GM21447 (cell line): Measurements from ENCODE around the gene FOXP1.
"Not testable (repeated sequence)": the region's sequence is repeated elsewhere in the genome, so short reads cannot be mapped to it uniquely, and the experiment has no call there.

ENCODE experiments used
- ATAC-seq: cut with Tn5 transposase; IDR thresholded peaks from one replicate; pipeline ENCODE4 v1.9.1; 2021; ENCODE audit not compliant: unreplicated experiment

Gene FOXP1

DNA sequence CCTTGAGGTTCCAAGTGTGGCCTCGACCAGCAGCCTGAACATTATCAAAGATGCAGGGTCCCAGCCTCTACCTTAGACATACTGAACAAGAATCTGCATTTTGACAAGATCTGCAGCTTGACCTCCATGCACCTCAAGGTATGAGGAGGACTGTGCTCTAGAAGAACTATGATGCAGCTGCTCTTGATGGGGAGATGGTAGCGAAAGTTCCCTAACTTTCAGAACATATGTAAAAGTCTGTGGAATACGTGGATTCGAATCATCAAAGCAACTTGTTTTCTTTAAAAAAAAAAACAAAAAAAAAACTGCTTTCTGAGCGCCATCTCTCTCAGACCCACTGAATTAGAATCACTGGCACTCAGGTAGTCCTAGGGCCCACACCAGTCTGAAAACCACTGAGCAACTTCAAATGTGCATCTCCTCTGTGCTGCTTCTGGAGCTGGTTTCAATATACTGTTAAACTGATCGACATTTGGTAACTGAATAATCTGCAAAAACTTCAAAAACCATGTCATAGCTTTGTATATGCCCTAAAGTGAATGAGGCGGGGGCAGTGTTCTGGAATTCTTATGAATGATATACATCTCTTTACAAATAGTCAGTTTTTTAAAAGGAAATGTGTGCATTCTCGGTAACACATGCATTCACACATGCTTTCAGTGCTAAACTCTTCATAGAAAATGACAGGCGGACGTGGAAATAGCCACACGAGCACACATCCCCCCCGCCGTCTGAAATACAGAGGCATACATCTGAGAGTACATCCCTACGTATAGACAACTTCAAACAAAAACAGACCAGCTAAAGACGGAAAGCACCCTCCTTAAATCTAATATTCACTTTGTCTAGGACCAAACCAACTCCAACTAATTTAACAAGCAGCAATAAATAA lies 128.8 kb downstream of the FOXP1 start:
- ATAC-seq = no peak

DNA sequence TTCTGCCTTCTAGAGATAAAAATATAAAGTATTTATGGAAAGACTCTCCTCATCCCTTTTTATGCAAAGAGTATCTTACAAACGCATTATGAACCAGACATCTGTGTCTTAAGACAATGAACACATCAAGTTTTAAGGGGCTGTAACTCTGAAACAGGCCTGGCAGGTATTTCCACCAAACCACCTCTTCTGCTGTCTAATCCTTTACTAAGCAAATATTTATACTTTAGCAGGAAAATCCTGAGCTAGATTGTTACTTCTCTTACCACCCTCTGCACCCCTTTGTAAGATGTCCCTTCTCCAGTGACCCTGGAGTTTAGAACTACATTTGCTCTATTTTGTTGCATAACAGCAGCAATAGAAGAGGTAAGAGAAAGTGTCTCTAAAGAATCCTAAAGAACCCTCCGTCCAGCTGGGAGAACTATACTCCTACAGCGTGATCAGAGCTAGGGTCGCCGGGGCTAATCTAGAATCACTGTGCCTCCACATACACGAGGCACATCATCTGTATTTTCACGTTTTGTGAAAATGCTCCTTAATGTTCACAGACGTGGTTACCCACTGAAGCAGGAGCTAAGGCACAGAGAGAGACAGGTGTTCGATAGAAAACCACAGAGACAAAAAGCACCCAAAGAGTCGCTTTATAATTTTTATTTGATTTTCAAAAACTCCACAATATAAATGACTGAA lies 129.6 kb downstream of the FOXP1 start:
- ATAC-seq = no peak

DNA sequence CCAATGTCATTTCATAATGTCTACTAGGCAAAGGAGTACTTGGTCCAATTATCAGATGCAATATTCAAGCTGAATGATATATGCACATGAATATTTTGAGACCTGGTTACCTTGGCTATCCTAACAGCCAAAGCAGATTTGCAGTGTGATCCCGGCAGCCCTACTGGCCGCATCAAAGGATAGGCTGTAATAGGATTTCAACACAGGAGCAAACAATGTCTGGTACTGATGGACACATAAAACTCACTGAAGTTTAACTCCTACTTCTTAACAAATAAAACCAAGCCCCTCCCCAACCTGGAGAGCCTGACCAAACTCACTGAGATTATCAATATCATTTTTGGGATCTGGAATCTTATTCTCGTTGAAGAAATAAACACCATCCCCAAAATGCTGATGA lies 130.2 kb downstream of the FOXP1 start:
- ATAC-seq = no peak

DNA sequence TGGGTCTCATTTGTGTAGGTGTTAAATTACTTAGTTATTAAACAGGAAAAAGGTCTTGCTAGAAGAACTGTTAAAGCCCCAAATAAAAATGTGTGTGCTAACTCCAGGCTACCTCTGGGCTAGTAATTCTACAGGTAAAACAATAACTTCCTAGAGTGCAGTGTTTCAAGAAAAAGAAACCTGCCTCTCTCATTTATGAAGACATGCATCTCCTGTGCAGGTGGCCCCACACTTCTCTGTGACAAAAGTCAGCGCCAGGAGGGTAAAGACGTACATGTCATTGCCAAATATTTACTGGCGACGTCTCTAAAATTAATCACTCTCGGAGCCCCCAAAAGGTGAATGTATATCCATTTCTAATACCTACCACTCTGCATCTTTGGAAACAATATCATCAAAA lies 131.7 kb downstream of the FOXP1 start:
- no peak for ATAC-seq

DNA sequence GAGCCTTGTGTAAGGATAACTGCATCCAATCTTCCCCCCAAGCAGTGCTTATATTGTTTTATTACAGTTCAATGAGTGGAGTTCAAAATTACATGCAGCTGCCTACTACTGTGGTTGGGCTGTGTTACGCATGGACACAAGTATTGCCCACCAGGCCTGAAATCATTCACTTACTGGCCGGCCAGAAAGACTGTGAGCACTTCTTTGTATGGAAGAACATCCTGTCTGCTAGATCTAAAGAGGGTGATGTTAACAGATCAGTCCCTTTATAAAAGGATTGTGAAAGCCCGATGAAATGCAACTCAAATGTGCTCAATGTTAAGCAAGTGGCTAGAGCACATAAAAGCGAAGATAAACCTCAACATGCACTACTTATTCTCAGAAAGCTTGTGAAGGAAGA lies 132.5 kb downstream of the FOXP1 start:
- no peak for ATAC-seq

DNA sequence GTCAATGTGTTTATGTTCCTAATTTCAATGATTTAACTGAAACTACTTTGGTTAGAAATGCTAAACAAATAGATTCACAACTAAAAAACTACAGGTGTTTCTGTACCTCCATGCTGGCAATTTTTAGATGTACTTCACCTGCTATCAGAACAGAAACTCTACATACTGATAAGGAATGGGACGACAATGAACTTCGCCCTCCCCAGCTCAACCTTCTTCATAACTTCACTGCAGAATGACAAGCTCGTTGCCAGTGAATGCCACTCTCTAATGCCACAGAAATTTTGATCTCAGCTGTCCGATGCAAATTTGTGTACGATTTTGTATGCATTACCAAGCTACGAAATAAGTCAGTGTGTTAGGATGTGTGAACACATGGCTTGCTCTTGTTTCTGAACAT lies 133.4 kb downstream of the FOXP1 start:
- ATAC-seq = no peak

DNA sequence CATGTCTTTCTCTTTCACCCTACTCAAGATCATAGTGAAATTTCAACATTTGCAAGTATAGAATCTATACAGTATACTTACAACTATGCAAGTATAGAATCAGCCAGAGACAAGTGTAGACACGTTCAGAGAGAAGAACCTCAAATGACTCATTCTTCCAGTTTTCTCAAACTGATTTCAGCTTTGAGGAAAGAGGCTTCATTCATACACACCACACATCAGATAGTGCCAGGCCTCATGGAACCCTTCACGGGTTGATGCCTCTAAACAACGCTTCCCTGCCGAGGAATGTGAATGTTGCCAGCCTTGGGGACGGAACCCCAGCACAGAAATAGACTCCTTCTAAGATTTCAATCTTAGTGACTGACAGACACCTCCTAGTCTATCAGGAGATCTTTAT lies 135.7 kb downstream of the FOXP1 start:
- ATAC-seq = no peak

DNA sequence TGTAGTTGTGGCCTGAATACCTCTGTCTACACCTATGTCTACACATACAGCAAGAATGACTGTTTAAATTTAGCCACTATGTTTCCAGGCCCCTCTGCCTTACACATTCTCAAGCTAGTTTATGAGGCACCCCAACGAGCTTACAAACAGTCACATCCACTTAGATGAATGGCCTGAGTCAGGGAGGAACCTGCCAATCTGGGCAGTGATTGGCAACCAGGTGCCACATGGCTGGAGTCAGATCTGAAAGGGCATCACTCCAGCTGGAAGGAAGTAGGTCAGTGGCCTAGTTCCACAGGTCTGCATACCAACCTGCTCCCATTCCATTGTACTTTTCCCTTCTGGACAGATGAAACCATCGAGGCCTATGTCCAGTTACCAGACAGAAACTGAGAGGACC lies 136.3 kb downstream of the FOXP1 start:
- ATAC-seq = no peak

DNA sequence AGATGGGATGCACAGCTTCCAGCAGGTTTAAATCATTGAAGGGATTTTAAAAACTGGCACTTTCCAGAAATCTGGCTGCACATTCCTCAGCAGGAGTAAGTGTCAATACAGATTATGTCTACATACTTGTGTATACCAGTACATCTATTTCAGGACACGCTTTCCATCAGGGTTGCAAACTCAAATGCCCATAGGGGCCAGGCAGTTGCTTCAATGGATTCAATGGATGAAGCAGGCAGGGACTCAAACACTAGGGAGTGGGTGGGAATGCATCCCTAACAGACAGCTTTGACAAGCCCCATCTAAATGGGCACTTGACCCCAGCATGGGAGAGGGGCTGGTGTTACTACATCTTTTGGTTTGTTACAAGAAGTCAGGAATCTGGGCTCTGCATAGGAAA lies 136.8 kb downstream of the FOXP1 start:
- no peak for ATAC-seq

DNA sequence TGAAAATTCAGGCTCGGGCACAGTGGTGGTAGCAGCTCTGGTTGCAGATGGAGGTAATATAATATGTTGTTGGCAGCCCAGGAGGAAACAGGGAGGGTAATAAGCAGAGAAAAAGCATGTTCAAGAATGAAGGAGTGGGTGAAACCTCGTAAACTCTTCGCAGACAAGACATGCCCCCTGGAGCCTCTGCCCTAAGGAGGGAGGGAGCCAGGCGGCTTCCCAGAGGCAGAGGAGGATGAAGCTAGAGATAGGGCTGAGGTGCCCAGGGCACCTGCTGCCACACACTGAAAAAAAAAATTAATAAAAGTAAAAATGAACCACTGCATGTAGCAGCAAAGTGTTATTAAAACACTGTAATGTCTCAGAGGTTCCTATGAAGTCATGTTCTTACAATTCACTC lies 137.3 kb downstream of the FOXP1 start:
- ATAC-seq = no peak

DNA sequence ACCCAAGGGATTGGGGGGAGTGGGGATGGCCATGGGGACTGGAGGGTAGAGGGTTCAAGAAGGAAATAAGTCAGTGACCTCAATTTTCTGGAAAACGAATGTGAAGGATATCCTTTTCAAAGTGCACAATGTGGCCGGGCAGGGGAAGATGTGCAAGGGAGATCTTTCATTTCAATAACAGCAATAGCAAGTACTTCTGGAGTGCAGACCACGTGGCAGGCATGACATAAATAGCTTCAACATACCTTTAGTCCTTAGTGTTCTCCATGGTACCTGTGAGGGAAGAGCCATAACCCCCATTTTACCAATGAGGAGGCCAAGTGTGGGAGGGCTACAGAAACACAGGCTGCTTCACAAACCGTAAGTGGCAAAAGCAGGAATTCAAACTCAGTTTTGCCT lies 138.7 kb downstream of the FOXP1 start:
- ATAC-seq = no peak

DNA sequence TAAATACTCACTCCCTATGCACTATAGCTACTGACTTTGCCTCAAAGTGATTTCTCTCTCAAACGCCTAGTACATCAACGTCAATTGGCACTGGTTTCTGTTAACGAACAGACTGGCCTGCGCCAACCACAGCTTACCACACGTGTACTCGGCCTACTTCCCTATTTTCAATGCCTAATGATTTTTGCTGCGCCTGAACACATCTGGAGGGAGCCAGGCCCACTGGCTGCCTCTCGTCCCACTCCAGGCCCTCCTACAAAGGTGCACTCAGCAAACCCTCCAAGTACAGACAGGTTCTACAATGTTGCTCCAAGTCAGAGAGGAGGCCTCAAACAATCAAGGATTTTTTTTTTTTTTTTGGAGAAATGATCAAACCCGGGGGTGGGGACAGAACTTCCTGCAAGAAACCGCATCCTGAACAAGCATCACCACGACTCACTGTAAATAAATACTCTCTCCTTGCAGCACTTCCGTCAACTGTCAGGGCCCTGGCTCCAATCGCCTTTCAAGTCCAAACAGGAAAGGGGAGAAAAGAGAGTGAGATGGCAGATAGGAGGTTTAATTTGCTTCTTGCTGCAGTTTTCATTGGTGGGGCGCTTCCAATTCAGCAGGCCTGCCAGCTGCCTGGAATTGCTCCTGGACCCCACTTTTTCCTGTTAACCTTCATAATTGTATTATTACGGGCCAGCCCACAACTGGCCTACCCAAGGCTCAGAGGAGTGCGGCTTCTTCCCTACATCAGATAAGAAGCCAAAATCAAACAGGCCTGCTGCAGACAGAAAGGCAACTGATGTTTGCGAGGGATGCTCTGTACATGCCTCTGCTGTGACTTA lies 139.3 kb downstream of the FOXP1 start:
- peak; percentile 94 for ATAC-seq

DNA sequence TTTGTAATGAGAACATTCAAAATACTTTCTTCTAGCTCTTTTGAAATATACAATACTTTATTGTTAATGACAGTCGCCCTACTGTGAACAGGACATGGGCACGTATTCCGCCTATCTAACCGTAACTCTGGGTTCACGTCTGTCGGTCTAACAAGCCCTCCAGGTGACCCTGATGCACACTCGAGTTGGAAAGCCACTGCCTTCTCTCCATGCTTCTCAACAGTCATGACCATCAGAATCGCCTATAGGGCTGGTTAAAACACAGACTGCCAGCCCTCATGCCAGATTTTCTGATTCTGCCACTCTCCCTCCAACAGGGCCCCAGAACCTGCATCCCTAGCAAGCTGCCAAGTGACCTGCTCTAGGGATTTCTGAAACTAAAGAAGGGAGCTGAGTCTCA lies 140.2 kb downstream of the FOXP1 start:
- ATAC-seq = no peak

DNA sequence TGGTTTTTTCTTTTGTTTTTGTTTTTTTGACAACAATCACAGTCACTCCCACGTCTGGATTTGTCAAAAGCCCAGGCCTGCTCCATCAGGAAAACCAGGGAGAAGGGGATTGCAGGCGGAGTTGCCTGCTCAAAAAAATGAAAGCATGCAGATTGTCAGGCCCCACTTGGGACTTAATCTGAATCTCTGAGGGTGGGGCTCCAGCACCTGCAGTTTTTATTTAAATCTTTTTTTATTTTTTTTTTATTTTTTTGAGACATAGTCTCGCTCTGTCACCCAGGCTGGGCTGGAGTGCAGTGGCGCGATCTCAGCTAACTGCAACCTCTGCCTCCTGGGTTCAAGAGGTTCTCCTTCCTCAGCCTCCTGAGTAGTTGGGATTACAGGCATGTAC lies 140.9 kb downstream of the FOXP1 start:
- no peak for ATAC-seq

DNA sequence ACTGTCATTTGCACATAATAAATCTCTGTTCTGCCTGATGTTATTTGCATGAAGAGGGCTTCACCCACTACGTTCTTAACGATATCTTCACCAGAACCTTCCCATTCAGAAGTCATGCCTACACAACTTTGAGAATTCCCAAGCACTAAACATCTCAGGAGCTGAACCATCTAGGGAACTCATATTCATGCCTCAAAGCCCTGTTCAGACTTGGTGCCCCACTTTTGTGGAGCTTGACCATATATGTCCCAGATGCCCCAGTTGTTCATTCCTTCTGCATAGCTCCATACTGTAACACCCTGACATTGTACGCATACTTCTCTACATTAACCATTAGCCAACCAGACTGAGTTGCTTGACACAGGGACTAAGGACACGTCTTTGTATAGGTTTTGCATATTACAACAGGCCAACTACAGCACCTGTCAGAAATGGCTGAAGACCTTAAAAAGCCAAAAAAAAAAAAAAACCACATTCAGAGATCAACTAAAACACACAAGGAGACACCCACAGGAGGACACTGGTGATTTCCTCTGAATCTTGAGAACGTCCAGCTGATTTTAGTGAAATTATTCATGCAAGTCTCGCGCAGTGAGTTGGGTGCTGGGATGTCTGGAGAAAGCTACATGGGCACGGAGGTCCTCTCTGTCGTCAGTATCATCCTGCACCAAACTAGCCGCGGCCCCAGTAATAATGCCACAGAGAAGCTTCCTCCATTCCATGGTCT lies 141.4 kb downstream of the FOXP1 start:
- ATAC-seq = no peak

DNA sequence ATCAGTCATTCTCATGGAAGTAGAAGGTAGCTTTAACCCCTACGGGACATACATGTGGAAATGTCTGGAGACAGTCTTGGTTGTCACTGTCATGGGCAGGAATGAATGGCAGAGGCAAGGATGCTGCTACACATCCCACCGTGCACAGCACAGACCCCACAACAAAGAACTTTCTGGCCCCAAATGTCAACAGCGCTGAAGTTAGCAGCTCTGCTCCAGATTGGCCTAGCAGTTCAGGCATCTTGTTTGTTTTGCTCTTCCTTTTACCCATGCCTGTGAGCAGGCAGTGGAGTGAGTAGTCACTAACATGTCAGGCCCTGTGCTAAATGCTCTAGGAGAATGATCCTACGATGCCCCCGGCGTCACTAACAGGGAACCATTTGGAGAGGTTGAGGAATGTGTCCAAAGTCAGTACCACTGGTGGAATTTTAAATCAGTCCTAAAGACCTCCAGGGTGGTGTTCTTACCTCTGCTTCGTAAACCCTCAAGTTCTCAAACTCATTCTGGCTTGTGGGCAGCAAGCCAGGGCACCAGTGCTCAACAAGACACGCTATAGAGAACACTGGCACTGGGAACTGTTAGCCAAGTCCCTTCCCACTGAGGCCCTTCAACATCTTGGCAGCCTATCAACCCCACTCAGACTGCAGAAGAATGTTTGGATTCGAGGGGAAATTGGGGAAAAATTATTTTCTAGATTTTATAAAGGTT lies 142.2 kb downstream of the FOXP1 start:
- no peak for ATAC-seq

DNA sequence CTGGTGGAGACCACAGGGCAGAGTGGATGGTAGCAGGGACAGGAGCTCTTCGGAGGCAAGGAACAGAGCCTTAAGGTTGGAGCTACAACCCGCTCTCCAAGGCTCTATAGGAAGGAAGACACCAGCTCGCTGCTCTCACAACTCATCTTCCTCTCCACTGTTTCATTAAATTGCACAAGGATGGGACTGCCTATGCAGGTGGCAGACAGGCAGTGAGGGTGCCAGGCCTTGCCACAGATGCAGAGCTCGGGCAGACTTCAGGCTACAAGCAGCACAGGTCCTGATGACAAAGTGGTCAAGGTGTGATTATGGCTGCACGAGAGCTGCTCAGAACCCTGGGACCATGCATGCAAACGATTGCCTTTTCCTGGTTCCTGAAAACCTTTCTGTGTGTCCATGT lies 144.6 kb downstream of the FOXP1 start:
- ATAC-seq = no peak

DNA sequence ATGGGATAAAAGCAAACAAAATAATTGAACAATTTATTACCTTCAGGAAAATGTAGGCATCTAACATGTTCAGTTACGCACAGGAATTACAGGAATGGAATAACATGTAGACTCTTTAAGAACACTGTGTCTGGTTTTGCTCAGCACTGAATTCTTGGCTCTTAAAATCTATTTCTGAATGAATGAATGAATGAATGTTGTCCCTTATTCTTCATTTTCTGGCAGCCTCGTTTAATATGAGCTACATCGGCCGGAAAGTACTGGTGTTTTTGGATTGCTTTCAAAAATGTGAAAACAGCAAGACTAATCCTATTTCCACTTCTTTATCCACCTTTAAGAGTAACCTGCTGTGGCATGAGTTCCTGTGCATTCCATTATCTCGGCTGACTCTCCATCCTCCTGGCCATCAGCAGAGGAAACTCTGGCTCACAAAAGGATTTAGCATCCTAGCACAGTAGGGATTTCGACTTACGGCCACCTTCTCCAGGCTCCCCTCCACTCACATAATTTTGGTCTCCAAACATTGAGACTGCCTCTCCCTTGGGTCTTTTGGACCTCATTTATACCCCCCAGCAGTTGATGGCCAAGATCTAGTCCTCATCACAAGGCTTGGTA lies 145.3 kb downstream of the FOXP1 start:
- ATAC-seq = no peak

DNA sequence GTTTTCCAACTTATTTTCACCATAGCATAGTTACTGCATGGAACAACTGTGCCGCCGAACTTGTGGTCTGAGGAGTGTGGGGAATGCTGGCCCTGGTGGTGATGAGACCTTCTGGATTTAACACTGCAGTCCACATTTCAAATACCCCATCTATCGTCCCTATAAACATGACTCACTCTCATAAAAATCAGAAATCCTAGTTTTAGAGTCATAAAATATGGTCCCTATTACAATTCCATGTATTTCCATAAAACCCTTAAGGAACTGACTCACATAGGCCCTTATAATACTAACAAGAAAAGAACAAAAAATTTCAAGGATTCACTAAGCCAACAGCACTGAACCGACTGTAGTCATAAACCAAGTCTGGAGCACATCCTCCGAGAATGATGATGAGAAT lies 147.2 kb downstream of the FOXP1 start:
- ATAC-seq = no peak

DNA sequence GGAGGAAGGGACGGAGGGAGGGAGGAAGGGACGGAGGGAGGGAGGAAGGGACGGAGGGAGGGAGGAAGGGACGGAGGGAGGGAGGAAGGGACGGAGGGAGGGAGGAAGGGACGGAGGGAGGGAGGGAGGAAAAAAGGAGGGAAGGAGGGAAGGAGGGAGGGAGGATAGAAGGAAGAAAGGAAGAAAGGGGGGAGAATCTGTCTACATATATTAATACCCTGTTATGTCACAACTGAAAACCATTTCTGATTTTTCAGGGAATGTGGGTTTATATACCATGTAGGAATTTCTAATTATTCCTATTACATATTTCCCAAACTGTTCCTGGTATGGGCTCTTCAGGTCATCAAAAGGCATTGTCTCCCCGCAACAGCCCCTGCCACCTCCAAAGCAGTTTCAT lies 147.7 kb downstream of the FOXP1 start:
- ATAC-seq = not testable (repeated sequence)
